ENCODE data around the gene GDPD5.

GDPD5 gene

GRCh38 chr11:75470476-75471080 lies 55.2 kb downstream of the GDPD5 start:
- TF ChIP-seq CSDC2 (CRISPR knock-in tag; IDR thresholded peaks at IDR 0.05), result no peak
- TF ChIP-seq SNAI2 (CRISPR knock-in tag; IDR thresholded peaks at IDR 0.05), result no peak
- no peak for TF ChIP-seq ZFP3 (CRISPR knock-in tag; IDR thresholded peaks at IDR 0.05)
- TF ChIP-seq, protein P1, sequence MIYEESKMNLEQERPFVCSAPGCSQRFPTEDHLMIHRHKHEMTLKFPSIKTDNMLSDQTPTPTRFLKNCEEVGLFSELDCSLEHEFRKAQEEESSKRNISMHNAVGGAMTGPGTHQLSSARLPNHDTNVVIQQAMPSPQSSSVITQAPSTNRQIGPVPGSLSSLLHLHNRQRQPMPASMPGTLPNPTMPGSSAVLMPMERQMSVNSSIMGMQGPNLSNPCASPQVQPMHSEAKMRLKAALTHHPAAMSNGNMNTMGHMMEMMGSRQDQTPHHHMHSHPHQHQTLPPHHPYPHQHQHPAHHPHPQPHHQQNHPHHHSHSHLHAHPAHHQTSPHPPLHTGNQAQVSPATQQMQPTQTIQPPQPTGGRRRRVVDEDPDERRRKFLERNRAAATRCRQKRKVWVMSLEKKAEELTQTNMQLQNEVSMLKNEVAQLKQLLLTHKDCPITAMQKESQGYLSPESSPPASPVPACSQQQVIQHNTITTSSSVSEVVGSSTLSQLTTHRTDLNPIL (CRISPR knock-in tag; IDR thresholded peaks at IDR 0.05; ENCODE audit: low read depth), result no peak
- TF ChIP-seq ZNF8 (CRISPR knock-in tag; IDR thresholded peaks at IDR 0.05), result no peak
- TF ChIP-seq, protein P2, sequence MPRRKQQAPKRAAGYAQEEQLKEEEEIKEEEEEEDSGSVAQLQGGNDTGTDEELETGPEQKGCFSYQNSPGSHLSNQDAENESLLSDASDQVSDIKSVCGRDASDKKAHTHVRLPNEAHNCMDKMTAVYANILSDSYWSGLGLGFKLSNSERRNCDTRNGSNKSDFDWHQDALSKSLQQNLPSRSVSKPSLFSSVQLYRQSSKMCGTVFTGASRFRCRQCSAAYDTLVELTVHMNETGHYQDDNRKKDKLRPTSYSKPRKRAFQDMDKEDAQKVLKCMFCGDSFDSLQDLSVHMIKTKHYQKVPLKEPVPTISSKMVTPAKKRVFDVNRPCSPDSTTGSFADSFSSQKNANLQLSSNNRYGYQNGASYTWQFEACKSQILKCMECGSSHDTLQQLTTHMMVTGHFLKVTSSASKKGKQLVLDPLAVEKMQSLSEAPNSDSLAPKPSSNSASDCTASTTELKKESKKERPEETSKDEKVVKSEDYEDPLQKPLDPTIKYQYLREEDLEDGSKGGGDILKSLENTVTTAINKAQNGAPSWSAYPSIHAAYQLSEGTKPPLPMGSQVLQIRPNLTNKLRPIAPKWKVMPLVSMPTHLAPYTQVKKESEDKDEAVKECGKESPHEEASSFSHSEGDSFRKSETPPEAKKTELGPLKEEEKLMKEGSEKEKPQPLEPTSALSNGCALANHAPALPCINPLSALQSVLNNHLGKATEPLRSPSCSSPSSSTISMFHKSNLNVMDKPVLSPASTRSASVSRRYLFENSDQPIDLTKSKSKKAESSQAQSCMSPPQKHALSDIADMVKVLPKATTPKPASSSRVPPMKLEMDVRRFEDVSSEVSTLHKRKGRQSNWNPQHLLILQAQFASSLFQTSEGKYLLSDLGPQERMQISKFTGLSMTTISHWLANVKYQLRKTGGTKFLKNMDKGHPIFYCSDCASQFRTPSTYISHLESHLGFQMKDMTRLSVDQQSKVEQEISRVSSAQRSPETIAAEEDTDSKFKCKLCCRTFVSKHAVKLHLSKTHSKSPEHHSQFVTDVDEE (CRISPR knock-in tag; IDR thresholded peaks at IDR 0.05), result no peak
- no peak for TF ChIP-seq TOX (CRISPR knock-in tag; IDR thresholded peaks at IDR 0.05; ENCODE audit: borderline replicate concordance)
- no peak for TF ChIP-seq CSRNP3 (CRISPR knock-in tag; IDR thresholded peaks at IDR 0.05)
- TF ChIP-seq ISL1 (CRISPR knock-in tag; IDR thresholded peaks at IDR 0.05), result no peak
- TF ChIP-seq OSR1 (CRISPR knock-in tag; IDR thresholded peaks at IDR 0.05), result no peak
- no peak for ATAC-seq

DNA sequence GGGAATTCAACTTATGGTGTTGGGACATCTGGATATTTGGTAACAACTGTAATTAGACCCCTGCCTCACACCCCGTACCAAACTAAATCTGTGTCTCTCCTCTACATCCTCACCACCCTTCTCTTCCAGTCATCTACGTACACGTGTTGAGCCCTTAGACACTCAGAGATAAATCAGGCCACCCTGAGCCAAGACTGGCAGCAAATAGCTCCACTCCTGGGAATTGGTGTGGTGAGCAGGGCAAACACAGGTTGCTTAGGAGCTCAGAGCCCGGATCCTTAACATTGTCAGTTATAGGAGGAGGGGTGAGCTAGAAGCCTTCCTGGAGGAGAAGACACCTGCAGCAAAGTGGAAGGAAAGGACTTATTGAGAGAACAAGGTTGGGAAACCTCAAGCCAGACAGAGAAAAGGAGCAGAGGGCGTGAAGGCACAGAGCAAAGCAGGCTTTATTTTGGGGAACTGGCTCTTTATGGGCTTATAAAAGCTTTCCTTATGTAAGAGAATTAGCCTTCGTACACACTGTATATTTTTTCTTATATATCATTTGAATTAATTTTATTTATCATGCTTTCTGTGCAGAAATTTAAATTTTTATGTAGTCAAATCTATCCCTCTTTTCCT lies 55.8 kb downstream of the GDPD5 start:
- no peak for ATAC-seq
- TF ChIP-seq, protein P2 (CRISPR knock-in tag; IDR thresholded peaks at IDR 0.05), result no peak
- no peak for TF ChIP-seq OSR1 (CRISPR knock-in tag; IDR thresholded peaks at IDR 0.05)
- TF ChIP-seq, protein P1 (CRISPR knock-in tag; IDR thresholded peaks at IDR 0.05; ENCODE audit: low read depth), result no peak
- TF ChIP-seq TOX (CRISPR knock-in tag; IDR thresholded peaks at IDR 0.05; ENCODE audit: borderline replicate concordance), result no peak
- TF ChIP-seq ISL1 (CRISPR knock-in tag; IDR thresholded peaks at IDR 0.05), result no peak
- no peak for TF ChIP-seq ZNF70 (CRISPR knock-in tag; IDR thresholded peaks at IDR 0.05)
- TF ChIP-seq ESRRG (CRISPR knock-in tag; IDR thresholded peaks at IDR 0.05), result no peak
- no peak for TF ChIP-seq PPARA (CRISPR knock-in tag; IDR thresholded peaks at IDR 0.05; ENCODE audit: borderline replicate concordance)
- no peak for TF ChIP-seq ZNF565 (CRISPR knock-in tag; conservative IDR thresholded peaks at IDR 0.05; ENCODE audit: low read depth)
- TF ChIP-seq PATZ1 (CRISPR knock-in tag; IDR thresholded peaks at IDR 0.05; ENCODE audit: borderline replicate concordance), result no peak
- no peak for TF ChIP-seq RARB (CRISPR knock-in tag; IDR thresholded peaks at IDR 0.05)
- TF ChIP-seq ZNF8 (CRISPR knock-in tag; IDR thresholded peaks at IDR 0.05), result no peak
- TF ChIP-seq ARNTL (CRISPR knock-in tag; IDR thresholded peaks at IDR 0.05; ENCODE audit: borderline replicate concordance, low read depth), result no peak
- no peak for TF ChIP-seq TCF4 (CRISPR knock-in tag; IDR thresholded peaks at IDR 0.05; ENCODE audit: borderline replicate concordance)
- TF ChIP-seq SNAI2 (CRISPR knock-in tag; IDR thresholded peaks at IDR 0.05), result no peak
- no peak for TF ChIP-seq ZC3H10 (CRISPR knock-in tag; IDR thresholded peaks at IDR 0.05)
